Stimulated activated effector memory CD8-positive, alpha-beta T cell treated with anti-CD3 and anti-CD28 coated beads, Interleukin-12 subunit alpha, Interleukin-12 subunit beta, amount 100 ng/mL, for 72 hours (primary cell): ENCODE measurements around the gene TMCO2.
"Not testable (repeated sequence)": the region's sequence is repeated elsewhere in the genome, so short reads cannot be mapped to it uniquely, and the experiment has no call there.

Experiments
- ATAC-seq: fragments of 150-1000 bp; cut with Tn5 transposase; 2 replicates; pipeline ENCODE4 v1.10.0; 2021
- DNase-seq, 2 donors: peaks; one replicate each; pipeline ENCODE4 v3.0.0; 2021 to 2022; ENCODE audit warnings: low spot score in 2 of 2
- H3K27ac Mint-ChIP-seq: one replicate; pipeline ENCODE4 v1.8.0; 2022; ENCODE audit warnings: mild to moderate bottlenecking, mixed read lengths
- H3K36me3 Mint-ChIP-seq: one replicate; pipeline ENCODE4 v1.8.0; 2022; ENCODE audit warnings: mild to moderate bottlenecking, mixed read lengths
- H3K4me1 Mint-ChIP-seq: one replicate; pipeline ENCODE4 v1.8.0; 2022; ENCODE audit warnings: mixed read lengths
- H3K4me3 Mint-ChIP-seq: one replicate; pipeline ENCODE4 v1.8.0; 2022; ENCODE audit warnings: mild to moderate bottlenecking, mixed read lengths
- H3K9me3 Mint-ChIP-seq: one replicate; pipeline ENCODE4 v1.8.0; 2022; ENCODE audit warnings: mixed read lengths

TMCO2 gene

GRCh38 chr1:40247655-40248054 lies at the start of gene TMCO2:
Gene TMCO2 (plus strand): TSS chr1:40247937. CDS start chr1:40247994, 57 bp downstream.
- ATAC-seq (no peak), DNase-seq (no peak)

DNA sequence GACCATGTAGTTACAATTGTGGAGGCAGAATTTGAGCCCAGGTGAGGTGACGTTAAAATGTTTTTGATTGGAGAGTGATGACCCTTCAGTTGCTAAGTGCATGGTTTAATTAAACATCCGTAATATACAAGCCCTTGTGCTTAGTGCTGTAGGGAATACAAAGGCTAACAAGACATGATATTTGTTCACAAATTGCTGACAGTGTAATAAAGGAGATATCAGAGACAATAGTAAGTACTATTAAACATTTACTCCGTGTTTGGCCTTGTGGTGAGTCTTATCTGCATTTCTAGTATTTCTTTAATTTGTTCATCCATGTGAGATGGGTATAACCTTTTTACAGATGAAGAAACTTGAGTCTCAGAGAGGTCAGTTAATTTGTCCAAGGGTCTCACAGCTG lies 48.6 kb upstream of the TMCO2 start:
- Mint-ChIP-seq H3K4me1 (no peaks in the 10 kb centered on the region), H3K9me3 (no peaks in the 10 kb centered on the region), H3K4me3 (no peak overlapping the region), H3K27ac (no peak overlapping the region), H3K36me3 (peaks cover 93% of the 10 kb centered on the region)
- ATAC-seq: no peak
- no peak for DNase-seq

More at GRCh38 chr1:40247655-40248054, at the start of gene TMCO2:
- Mint-ChIP-seq H3K27ac (no peak within 1 kb of the TSS), H3K4me3 (no peak within 1 kb of the TSS), H3K4me1 (peaks cover 8% of the 10 kb centered on the region), H3K36me3 (peaks cover 7% of the 10 kb centered on the region), H3K9me3 (no peaks in the 10 kb centered on the region)

- H3K4me1 Mint-ChIP-seq: peaks cover 22% of the 10 kb centered on the region
- no peaks in the 10 kb centered on the region for H3K9me3 Mint-ChIP-seq
- no peak overlapping the region for H3K4me3 Mint-ChIP-seq
- ATAC-seq: no peak
- peaks cover 96% of the 10 kb centered on the region for H3K36me3 Mint-ChIP-seq
- no peak for DNase-seq
- peak overlapping the region; percentile 33 for H3K27ac Mint-ChIP-seq
Observed at GRCh38 chr1:40204856-40205255, 42.9 kb upstream of the TMCO2 start.

- no peak for DNase-seq
- peak overlapping the region; percentile 5 for H3K27ac Mint-ChIP-seq
- no peaks in the 10 kb centered on the region for H3K9me3 Mint-ChIP-seq
- peaks cover 100% of the 10 kb centered on the region for H3K36me3 Mint-ChIP-seq
- peaks cover 15% of the 10 kb centered on the region for H3K4me1 Mint-ChIP-seq
- no peak overlapping the region for H3K4me3 Mint-ChIP-seq
- no peak for ATAC-seq
Observed at GRCh38 chr1:40210511-40211204, 37.1 kb upstream of the TMCO2 start.

- Mint-ChIP-seq H3K36me3 (peaks cover 90% of the 10 kb centered on the region), H3K9me3 (no peaks in the 10 kb centered on the region), H3K4me3 (no peak overlapping the region), H3K4me1 (peaks cover 26% of the 10 kb centered on the region), H3K27ac (no peak overlapping the region)
- no peak for DNase-seq
- no peak for ATAC-seq
Observed at GRCh38 chr1:40218333-40218732, 29.4 kb upstream of the TMCO2 start.

DNA sequence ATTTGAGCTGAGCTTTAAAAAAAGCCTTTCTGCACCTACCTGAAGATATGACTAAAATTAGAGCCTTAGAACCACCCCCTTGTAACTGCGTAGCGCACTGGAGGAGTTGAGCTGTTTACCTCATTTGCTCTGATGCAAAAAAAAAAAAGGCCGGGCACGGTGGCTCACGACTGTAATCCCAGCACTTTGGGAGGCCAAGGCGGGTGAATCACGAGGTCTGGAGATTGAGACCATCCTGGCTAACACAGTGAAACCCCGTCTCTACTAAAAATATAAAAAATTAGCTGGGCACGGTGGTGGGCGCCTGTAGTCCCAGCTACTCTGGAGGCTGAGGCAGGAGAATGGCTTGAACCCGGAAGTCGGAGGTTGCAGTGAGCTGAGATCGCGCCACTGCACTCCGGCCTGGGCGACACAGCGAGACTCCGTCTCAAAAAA lies 26.2 kb upstream of the TMCO2 start:
- H3K9me3 Mint-ChIP-seq, H3K4me3 Mint-ChIP-seq, ATAC-seq, DNase-seq, H3K27ac Mint-ChIP-seq: not testable (repeated sequence)
- H3K4me1 Mint-ChIP-seq: peaks cover 27% of the 10 kb centered on the region
- H3K36me3 Mint-ChIP-seq: peaks cover 90% of the 10 kb centered on the region

DNA sequence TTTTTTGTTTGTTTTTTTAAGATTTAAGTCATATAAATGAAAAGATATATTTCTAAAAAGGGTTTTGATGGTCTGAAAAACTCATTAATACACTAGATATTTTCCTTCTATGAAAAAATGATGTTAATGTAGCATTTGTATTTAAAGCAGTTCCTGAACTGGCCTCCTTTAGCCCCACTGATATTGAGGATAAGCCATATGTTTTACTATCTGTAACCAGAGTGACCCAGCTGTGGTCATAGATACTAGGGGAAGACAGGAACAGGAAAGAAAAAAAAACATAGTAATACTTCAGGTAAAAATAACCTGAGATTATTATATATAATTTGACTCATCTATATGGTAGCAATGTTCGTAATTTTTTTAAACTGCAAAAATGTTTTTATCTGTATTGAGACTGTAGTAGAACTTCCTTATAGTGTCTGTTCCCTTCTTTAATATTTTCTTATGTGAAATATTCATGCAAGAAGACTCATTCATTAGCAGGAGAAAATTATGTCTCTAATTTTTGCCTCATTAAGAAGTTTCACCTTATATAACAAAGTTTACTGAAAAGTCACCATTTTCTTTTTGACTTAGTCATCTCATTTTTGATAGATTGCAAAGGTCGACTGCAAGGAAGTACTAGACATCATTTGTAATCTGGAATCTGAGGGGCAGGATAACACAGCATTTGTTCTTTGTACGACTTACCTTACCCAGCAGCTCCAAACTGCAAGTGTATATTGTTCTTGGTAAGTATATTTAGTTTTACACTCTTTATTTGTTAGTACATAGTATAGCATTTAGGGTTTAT lies 25.6 kb upstream of the TMCO2 start:
- no peaks in the 10 kb centered on the region for H3K9me3 Mint-ChIP-seq
- no peak overlapping the region for H3K4me3 Mint-ChIP-seq
- H3K4me1 Mint-ChIP-seq: peaks cover 26% of the 10 kb centered on the region
- H3K27ac Mint-ChIP-seq: no peak overlapping the region
- no peak for DNase-seq
- ATAC-seq: no peak
- peaks cover 90% of the 10 kb centered on the region for H3K36me3 Mint-ChIP-seq

GRCh38 chr1:40224040-40224439 lies 23.7 kb upstream of the TMCO2 start:
- no peak overlapping the region for H3K4me3 Mint-ChIP-seq
- peak; percentile 86 for ATAC-seq
- peaks cover 89% of the 10 kb centered on the region for H3K36me3 Mint-ChIP-seq
- DNase-seq: no peak
- H3K27ac Mint-ChIP-seq: no peak overlapping the region
- H3K4me1 Mint-ChIP-seq: peaks cover 20% of the 10 kb centered on the region
- no peaks in the 10 kb centered on the region for H3K9me3 Mint-ChIP-seq

DNA sequence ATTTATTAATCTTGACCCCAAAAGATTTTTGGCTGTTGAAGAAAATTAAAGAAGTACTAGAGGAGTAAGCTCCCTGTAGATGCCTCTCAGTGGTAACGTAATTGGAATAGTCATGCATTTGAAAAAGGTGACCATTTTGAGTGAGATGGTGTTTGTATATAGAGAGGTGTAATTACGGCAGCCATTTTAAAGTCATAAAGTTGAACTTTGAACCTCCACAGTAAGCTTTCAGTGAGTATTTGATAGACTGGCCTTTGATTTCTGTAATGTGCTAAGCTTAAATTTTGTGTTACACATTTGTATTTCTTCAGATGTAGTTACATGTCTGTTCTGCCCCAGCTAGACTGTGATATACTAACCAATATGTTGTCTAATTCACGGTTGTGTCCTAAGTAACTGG lies 21.5 kb upstream of the TMCO2 start:
- no peaks in the 10 kb centered on the region for H3K9me3 Mint-ChIP-seq
- DNase-seq (no peak), ATAC-seq (no peak)
- H3K4me1 Mint-ChIP-seq: peaks cover 16% of the 10 kb centered on the region
- peaks cover 94% of the 10 kb centered on the region for H3K36me3 Mint-ChIP-seq
- H3K4me3 Mint-ChIP-seq: no peak overlapping the region
- H3K27ac Mint-ChIP-seq: no peak overlapping the region

- Mint-ChIP-seq H3K4me3 (no peak overlapping the region), H3K36me3 (peaks cover 99% of the 10 kb centered on the region), H3K27ac (no peak overlapping the region), H3K4me1 (peaks cover 13% of the 10 kb centered on the region), H3K9me3 (no peaks in the 10 kb centered on the region)
- ATAC-seq: peak; percentile 78
- peak; percentile 20 to 71 for DNase-seq
Observed at GRCh38 chr1:40232444-40232843, 15.3 kb upstream of the TMCO2 start.

- ATAC-seq: no peak
- Mint-ChIP-seq H3K4me3 (no peak overlapping the region), H3K36me3 (peaks cover 65% of the 10 kb centered on the region), H3K27ac (no peak overlapping the region), H3K9me3 (no peaks in the 10 kb centered on the region), H3K4me1 (peaks cover 30% of the 10 kb centered on the region)
- no peak for DNase-seq
Observed at GRCh38 chr1:40239626-40240025, 8.1 kb upstream of the TMCO2 start.

- ATAC-seq: no peak
- H3K4me3 Mint-ChIP-seq: no peak overlapping the region
- no peak for DNase-seq
- H3K27ac Mint-ChIP-seq: no peak overlapping the region
- peaks cover 65% of the 10 kb centered on the region for H3K36me3 Mint-ChIP-seq
- peaks cover 30% of the 10 kb centered on the region for H3K4me1 Mint-ChIP-seq
- no peaks in the 10 kb centered on the region for H3K9me3 Mint-ChIP-seq
Observed at GRCh38 chr1:40240390-40240789, 7.3 kb upstream of the TMCO2 start.

- Mint-ChIP-seq H3K27ac (peak overlapping the region; percentile 57), H3K4me3 (peak overlapping the region; percentile 46), H3K4me1 (peaks cover 30% of the 10 kb centered on the region), H3K36me3 (peaks cover 55% of the 10 kb centered on the region), H3K9me3 (no peaks in the 10 kb centered on the region)
- DNase-seq (no peak), ATAC-seq (peak; percentile 68)
Observed at GRCh38 chr1:40241362-40241761, 6.4 kb upstream of the TMCO2 start.

- H3K27ac Mint-ChIP-seq: peak overlapping the region; percentile 57
Observed at GRCh38 chr1:40243351-40243750, 4.4 kb upstream of the TMCO2 start.

DNA sequence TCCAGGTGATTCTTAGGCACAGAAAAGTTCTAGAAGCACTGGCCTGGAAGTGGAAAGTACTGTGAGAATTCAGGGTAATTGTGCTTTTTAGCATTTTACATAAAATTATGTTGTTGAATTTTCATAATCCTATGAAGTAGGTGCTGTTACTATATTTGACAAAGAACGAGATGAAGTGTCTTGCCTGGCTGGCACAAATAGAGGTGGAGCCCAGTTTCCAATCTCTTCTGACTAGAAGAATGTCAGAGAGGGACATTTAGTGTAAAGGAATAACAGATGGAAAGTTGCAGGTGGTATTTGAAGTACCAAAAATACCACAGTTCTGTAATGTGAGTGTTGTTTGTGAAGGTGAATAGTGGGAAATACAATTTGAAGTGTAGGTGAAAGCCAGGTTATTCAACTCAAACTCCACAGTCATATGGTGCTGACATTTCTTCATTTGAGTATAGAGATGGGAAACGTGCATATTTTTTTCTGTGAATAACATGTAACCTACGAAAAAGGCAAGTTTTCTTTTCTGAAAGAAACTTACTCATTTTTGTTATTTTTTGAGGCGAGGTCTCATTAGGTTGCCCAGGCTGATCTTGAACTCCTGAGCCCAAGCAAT lies 3.5 kb upstream of the TMCO2 start:
- Mint-ChIP-seq H3K27ac (peak overlapping the region; percentile 27), H3K9me3 (no peaks in the 10 kb centered on the region), H3K36me3 (peaks cover 27% of the 10 kb centered on the region), H3K4me1 (peaks cover 23% of the 10 kb centered on the region), H3K4me3 (no peak overlapping the region)
- ATAC-seq: peak; percentile 5
- DNase-seq: no peak

More at GRCh38 chr1:40243351-40243750, 4.4 kb upstream of the TMCO2 start:
- no peak overlapping the region for H3K4me3 Mint-ChIP-seq
- H3K9me3 Mint-ChIP-seq: no peaks in the 10 kb centered on the region
- peaks cover 26% of the 10 kb centered on the region for H3K4me1 Mint-ChIP-seq
- peaks cover 35% of the 10 kb centered on the region for H3K36me3 Mint-ChIP-seq
- ATAC-seq (no peak), DNase-seq (no peak)
